CD4-positive, alpha-beta T cell treated with Interferon gamma for 1 hour (primary cell): Measurements from ENCODE around the gene PTPN11.
"Not testable (repeated sequence)": the region's sequence is repeated elsewhere in the genome, so short reads cannot be mapped to it uniquely, and the experiment has no call there.

Source experiments
- DNase-seq: peaks from one replicate; pipeline ENCODE4 v3.0.0-alpha.2; 2020

PTPN11 gene

DNA sequence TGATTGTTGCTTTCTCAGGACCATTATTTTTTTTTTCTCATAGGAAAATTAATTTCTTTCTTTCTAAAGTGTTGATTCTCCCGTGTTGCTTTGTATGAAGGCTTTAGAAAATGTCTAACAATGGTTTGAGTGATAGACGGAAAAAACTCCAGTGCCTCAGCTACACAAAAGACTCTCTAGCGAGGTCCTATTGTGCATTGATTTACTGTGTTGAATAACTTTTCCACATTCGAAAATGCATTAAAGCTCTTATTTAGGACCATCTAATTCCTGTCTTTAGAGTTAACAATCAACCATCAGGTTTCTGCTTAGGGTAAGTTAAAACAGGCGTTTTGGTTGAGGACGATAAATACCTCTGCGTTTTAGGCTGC lies 99.6 kb downstream of the PTPN11 start:
- no peak for DNase-seq

DNA sequence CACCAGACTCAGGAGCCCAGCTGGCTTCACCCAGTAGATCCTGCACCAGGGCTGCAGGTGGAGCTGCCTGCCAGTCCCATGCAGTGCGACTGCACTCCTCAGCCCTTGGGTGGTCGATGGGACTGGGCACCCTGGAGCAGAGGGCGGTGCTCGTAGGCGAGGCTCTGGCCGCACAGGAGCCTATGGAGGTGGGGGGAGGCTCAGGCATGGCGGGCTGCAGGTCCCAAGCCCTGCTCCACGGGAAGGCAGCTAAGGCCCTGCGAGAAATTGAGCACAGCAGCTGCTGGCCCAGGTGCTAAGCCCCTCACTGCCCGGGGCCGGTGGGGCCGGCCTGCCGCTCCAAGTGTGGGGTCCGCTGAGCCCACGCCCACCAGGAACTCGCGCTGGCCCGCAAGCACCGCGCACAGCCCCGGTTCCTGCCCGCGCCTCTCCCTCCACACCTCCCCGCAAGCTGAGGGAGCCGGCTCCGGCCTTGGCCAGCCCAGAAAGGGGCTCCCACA lies 101.1 kb downstream of the PTPN11 start:
- not testable (repeated sequence) for DNase-seq

DNA sequence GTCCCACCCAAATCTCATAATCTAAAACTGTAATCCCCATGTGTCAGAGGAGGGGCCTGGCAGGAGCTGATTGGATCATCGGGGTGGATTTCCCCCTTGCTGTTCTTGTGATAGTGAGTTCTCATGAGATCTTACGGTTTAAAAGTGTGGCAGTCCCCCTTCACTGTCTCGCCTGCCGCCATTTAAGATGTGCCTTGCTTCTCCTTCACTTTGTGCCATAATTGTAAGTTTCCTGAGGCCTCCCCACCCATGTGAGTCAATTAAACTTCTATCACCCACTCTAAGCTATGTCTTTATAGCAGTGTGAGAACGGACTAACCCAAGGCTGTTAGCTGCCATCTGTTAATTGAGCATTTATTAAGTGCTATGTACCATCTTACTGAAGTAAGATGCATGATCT lies 105.1 kb downstream of the PTPN11 start:
- DNase-seq = no peak

DNA sequence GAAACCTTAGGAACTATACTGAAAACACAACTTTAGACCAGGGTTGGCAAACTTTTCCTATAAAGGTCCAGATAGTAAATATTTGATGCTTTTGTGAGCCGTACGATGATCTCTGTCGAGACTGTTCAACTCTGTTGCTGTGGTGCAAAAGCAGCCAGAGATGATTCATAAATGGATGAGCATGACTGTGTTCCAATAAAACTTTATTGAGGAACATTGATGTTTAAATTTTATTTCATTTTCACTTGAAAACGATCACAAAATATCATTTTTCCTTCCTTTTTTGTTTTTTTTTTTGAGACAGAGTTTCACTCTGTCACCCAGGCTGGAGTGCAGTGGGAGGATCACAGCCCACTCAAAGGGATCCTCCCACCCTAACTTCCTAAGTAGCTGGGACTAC lies 105.5 kb downstream of the PTPN11 start:
- no peak for DNase-seq

DNA sequence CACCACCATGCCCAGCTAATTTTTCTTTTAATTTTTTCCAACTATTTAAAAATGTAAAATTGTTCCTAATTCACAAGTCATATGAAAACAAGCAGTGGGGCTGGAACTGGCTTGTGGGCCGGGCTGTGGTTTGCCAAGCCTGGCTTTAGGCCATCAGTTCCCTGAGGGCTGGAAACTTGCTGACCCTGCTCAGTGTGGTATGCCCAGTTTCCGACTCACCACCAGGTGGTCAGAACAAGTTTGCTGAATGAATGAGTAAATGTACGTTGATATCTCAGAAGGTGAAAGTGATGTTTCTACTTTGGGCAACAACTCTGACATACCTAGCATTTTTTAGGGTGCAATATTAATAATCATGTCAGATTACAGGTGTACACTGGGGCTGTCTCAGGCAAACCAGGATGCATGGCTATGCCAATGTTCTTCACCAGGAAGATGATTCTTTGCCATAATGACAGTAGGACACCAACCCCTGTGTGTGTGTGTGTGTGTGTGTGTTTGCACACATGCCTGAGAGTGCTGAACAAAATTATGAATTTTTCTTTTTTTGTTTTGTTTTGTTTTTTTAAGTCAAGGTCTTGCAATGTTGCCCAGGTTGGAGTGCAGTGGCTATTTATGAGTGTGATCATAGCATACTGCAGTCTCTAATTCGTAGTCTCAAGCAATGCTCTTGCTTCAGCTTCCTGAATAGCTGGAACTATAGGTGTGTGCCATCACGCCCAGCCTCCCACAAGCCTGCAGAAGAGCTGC lies 106.1 kb downstream of the PTPN11 start:
- DNase-seq = no peak

DNA sequence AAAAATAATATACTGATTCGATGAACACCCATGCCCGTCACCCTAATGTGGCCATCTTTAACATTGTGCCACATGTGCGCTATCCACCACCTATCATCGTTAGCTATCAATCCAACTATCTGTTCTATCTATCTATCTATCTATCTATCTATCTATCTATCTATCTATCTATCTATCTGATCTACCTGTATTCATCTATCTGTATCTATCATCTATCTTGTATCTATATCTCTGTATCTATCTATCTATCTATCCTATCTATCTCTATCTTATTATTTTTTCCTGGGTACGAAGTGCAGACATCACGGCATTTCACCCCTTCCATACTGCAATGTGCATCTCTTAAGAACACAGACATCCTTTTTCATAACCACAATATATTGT lies 106.7 kb downstream of the PTPN11 start:
- DNase-seq = no peak

DNA sequence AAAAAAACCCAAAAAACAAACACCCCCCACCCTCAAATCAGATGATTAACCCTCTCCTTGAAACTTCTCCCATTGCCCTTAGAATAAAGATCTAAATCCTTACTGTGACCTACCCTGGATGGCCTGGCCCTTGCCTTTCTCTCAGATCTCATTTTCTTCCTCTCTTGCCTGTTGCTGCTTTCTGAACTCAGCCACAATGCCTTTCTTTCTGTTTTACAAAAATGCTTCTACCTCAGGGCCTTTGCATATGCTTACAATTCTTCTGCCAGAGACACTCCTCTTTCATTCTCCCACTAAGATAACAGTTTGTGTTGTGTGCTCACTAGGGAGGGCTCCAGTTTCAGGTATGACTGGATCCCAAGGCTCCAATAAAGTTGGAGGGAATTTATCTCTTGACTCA lies 108.3 kb downstream of the PTPN11 start:
- DNase-seq = no peak

DNA sequence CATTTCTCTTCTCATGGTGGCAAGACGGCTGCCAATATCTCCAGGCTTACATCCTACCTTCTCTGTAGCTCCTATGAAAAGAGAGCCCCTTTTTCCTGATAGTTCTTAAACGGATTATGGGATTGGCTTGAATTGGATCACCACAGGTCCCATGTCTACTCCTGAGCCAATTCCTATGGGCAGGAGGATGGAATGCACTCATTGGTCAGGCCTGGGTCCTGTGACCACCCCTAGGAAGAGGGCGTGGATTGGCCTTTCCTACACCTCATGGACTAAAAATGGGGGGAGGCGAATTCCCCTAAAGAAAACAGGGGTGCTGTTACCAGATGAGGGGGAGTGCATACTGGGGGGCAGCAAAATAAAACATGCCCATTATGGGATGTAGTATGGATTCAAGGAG lies 108.8 kb downstream of the PTPN11 start:
- DNase-seq = no peak

DNA sequence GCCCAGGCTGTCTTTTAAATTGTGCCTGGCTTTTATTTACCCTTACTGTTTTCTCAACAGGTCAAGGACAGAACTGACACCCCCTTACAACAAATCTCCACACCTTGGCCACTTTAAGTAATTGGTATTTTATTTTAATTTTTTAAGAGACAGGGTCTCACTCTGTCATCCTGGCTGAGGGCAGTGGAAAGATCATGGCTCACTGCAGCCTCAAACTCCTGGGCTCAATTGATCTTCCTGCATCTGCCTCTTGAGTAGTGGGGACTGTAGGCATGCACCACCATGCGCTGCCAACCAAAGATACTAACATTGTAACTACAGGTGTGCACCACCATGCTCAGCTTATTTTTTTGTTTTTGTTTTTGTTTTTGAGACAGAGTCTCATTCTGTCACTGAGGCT lies 109.8 kb downstream of the PTPN11 start:
- no peak for DNase-seq

DNA sequence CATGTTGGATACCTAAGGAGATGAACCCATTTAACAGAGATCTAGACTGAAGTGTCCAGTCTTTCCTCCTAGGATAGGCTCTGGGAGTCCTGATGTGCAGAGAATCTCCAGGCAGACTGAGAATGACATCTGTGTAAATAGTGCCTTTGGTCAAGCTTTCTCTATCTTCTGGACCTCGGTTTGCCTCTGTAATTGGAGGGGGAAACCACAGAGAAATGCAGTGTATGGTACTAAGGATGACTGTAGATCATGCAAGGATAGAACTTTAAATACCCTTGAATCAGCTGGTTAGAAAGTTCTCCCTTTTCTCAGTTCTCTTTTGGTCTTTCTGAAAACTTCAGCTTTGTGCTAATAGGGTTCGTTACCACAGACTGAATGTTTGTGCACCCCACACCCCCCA lies 112.2 kb downstream of the PTPN11 start:
- DNase-seq = no peak

DNA sequence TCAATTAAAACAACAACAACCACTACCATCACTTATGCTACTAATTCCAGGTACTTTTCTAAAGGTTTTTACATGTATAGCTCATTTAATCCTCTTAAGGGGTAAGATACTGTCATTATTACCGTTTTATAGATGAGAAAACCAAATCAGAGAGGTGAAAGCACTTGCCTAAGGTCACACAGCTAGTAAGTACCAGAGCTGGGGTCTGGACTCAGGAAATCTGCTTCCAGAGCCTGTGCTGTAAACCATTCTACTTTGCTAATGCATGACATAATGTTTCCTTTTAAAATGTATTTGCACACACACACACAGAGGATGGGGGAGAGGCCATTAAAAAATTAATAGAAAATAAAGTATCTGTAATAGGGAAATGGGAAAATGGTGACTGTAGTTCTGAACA lies 113.4 kb downstream of the PTPN11 start:
- DNase-seq = no peak

DNA sequence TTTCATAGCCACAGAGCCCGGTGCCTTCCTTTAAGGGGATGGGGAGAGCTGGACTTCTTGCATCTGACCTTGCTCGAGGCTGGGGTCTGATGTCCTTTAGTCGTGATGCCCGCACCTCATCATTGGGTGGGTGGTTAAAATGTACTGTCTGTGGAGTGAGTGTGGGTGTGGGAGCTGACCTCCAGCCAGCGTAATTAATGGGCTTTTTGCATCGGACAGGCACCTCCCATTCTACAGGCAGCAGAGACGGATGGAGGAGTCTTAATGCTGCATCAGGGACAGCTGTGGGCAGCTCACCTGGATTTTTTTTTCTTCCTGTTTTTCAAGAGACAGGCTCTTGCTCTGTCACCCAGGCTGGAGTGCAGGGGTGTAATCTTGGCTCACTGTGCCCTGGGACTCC lies 114.8 kb downstream of the PTPN11 start:
- DNase-seq = no peak

DNA sequence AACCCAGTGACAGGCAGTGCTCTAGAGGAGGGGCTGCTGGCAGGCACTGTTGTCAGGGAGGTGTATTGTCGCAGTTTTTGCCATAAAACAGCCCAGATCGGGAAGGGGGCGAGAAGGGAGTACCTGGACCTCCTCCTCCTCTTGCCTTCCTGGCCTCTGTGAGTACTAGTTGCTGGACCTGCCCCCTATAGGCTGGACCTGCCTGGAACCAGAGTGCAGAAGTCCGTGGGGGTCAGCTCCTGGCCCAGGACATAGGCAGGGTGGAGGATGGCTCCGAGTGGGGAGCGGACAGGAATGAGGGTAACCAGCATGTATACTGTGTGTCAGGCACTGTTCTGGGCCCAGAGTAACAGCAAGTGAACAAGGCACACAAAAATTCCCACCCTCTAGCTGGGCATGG lies 116.3 kb downstream of the PTPN11 start:
- no peak for DNase-seq

DNA sequence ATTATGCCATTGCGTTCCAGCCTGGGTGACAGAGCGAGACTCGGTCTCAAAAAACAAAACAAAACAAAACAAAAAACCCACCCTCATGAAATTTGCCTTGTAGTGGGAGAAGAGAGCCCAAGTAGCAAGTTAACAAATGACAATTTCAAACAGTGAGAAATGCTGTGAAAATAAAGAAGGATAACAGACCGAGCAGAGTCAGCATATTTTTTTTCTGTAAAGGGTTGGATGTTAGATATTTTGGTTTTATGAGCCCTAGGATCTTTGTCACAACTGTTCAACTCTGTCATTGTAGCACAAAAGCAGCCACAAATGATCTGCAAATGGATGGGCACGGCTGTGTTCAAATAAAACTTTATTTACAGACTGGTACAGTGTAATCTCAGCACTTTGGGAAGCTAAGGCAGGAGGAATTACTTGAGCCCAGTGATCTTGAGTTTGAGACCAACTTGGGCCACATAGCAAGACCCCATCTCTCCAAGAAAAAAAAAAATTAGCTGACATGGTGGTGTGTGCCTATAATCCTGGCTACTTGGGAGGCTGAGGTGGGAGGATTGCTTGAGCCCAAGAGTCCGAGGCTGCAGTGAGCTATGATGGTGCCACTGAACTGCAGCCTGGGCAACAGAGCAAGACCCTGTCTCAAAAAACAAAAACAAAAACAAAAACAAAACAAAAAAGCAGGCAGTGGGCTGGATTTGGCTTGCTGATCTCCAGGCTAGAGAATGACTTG lies 117.1 kb downstream of the PTPN11 start:
- no peak for DNase-seq

DNA sequence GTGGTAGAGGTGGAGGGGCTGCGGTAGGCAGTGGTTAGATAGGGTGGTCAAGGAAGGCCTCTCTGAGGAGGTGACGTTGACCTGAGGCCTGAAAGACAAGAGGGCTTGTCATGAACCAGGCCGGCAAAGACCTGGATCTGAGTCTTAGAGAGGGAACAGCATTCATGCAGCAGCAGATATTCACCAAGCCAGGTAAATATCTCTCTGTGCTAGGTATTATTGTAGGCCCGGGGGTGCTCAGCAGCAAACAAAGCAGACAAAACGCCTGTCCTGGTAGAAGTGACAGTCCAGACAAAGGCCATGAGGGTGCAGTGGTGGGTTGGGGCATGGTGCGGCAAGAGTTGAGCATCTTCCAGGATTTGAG lies 117.6 kb downstream of the PTPN11 start:
- no peak for DNase-seq

DNA sequence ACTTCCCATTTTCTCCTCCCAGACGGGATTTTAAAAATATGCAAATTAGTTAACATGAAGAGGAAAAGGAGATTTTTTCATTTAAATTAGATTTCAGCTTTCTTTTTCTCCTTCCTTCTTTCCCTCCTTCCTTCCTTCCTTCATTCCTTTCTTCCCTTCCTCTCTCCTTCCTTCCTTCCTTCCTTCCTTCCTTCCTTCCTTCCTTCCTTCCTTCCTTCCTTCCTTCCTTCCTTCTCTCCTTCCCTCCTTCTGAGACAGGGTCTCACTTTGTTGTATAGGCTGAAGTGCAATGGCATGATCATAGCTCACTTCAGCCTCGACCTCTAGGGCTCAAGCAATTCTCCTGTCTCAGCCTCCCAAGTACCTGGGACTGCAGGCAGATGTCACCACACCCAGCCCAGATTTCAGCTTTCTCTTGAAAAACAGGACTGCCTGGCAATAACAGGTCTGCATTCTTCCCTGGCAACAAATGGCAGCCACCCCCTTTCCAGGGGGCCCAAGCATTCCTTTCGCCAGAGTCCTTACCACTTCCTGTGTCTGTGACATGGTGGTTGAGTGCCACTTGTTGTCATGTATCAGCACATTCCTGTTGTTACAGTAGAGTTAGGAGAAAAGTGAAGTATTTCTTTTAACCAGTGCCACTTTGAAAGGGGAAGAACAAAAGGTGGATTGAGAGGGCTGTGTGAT lies 119.1 kb downstream of the PTPN11 start:
- no peak for DNase-seq

DNA sequence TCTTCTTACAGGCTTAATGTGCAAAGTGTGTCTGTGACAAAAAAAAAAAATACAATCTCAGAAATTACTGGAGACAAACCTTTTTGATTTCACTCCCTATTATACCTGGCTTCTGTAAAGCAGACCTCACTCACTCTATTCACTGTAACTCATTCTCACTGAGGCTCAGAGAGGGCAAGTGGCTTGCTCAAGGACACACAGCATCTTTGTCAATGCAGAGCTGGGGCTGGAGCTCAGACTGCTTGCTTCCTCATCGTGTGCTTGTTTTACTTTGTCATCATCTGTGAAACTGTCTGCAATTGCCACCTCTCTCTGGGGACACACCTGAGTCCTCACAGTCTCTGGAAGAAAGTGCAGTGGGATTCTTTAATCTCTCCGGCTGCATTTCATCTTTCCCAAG lies 120.0 kb downstream of the PTPN11 start:
- DNase-seq = no peak

DNA sequence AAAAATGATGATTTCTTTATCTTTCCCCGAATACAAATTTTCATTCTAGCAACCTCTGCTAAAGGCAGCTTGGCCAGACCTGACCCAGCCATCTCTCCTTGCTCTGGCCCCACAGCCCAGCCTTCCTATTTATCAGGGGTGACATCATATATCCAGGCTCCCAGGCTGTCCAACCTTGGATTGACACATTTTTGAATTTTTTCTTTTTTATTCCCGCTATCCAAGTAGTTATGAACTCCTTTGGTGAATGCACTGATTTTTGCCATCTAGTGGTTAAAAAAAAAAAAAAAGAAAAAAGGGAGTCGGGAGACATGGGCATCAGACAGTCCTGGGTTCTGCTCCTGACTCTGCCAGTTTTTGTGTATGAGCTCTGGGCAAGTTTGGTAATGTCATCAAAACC lies 120.5 kb downstream of the PTPN11 start:
- DNase-seq = no peak

DNA sequence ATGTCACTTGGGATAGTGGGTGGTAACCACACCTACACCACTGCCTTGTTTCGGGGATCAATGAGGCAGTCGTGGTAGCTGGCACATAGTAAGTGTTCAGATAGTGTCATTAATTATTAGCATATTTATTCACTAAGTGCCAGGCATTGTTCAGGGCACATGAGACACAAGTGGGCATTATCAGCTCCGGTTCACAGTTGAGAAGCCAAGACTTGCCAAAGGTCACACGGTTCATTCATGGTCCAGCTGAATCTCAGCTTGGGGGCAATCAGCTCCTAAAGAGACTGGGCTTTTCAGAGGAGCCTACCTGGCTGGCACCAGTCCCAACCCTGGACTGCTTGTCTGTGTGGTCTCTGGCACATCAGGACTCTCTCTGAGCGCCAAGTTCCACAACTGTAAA lies 121.3 kb downstream of the PTPN11 start:
- no peak for DNase-seq

DNA sequence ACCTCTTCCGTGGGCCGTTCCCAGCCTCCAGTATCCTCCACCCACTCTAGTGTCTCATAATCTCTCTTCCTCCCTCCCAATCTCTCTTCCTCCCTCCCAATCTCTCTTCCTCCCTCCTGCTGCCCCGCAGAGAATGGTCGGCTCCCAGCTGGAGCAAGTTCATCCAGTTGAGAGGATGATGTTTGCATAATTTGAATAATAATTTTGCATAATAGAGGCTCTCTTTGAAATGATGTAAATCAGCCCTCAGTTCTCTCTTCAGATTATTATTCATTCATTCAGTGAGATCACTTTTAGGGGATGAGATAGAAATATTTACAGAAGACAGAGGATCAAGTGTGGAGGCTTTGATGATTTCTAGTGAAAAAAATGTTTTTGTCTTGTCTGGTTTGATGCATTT lies 125.0 kb downstream of the PTPN11 start:
- no peak for DNase-seq

DNA sequence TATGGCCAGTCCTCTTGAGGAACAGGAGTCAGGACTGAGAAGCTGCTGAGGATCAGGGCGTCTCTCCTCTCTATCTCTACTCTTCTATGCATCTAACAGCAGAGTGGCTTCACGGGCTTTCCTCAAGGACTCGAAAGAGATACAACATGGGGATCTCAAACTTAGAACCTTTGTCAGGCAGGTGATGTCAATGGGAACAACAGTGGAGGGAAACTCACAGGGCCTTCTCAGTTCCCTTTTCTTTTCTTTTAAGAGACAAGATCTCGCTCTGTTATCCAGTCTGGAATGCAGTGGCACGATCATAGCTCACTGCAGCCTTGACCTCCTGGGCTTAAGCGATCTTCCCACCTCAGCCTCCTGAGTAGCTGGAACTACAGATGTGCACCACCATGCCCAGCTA lies 127.6 kb downstream of the PTPN11 start:
- no peak for DNase-seq

DNA sequence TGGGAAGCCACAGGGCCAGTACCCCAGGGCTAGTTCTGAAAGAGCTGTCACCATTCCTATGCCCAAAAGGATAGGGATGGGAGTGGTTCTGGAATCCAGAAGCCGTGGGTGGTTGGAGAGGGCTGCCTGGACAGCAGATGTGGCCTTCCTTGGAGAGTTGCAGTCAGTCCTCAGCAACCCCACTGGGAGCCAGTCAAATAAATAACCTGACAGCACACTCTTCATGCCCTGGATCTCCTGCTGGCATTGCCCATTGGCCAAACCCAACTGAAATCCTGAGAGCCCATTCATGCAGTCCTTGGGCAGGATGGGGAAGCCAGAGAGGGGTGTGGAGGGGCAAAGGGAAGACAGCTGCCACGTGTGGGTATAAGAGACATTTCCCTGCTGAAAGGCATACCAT lies 128.2 kb downstream of the PTPN11 start:
- DNase-seq = no peak

DNA sequence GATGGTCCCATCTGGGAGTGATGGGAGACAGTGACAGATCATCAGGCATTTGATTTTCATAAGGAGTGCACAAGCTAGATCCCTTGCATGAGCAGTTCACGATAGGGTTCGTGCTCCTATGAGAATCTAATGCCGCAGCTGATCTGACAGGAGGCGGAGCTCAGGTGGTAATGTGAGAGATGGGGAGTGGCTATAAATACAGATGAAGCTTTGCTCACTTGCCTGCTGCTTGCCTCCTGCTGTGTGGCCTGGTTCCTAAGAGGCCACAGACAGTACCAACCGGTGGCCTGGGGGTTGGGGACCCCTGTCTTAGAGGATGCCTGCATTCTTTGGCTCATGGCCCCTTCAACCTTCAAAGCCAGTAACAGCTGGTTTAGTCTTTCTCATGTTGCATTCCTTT lies 130.3 kb downstream of the PTPN11 start:
- no peak for DNase-seq

DNA sequence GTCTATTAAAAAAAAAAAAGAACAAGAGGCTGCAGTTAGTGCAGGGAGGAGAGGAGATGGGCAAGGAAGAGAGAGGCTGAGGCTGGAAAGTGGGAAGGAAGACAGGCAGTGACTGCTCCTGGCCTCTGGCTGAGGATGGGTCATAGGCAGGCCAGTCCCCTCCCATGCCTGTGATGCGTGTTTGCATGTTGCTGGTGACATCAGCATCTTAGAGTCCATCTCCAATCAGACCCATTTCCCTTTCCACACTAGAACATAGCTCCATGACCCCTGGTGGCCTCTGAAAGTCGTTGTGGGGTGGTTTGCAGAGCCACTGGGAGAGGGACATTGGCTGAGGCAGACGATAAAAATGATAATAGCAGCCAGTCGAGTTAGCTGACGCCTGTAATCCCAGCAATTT lies 132.9 kb downstream of the PTPN11 start:
- no peak for DNase-seq
